ENCODE data around the gene CARD8.

CARD8 gene

DNA sequence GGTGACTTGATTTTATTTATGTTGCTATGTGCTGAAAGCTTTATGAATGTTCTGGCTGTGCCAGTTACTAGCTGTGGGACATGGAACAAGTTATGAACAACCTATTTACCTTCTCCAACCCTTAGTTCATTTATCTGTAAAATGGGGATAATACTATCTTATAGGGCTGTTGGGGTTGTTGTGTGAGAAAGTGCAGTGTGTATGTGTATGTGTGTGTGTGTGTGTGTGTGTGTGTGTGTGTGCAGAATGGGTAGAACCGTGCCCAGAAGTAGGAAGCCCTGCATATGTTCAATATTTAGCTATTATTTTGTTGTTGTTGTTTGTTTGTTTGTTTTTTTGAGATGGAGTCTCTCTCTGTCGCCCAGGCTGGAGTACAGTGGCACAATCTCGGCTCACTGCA lies 64.8 kb downstream of the CARD8 start:
- peaks cover 3% of the 10 kb centered on the region for H3K9me3 ChIP-seq (ENCODE audit: severe bottlenecking)
- no peak overlapping the region for H3K27ac ChIP-seq
- peaks cover 17% of the 10 kb centered on the region for H3K36me3 ChIP-seq
- H3K27me3 ChIP-seq (ENCODE audit: insufficient read depth, low read depth, severe bottlenecking): no peaks in the 10 kb centered on the region
- H3K4me3 ChIP-seq (ENCODE audit: low read depth, low read length): no peak overlapping the region
- TF ChIP-seq, protein P1, sequence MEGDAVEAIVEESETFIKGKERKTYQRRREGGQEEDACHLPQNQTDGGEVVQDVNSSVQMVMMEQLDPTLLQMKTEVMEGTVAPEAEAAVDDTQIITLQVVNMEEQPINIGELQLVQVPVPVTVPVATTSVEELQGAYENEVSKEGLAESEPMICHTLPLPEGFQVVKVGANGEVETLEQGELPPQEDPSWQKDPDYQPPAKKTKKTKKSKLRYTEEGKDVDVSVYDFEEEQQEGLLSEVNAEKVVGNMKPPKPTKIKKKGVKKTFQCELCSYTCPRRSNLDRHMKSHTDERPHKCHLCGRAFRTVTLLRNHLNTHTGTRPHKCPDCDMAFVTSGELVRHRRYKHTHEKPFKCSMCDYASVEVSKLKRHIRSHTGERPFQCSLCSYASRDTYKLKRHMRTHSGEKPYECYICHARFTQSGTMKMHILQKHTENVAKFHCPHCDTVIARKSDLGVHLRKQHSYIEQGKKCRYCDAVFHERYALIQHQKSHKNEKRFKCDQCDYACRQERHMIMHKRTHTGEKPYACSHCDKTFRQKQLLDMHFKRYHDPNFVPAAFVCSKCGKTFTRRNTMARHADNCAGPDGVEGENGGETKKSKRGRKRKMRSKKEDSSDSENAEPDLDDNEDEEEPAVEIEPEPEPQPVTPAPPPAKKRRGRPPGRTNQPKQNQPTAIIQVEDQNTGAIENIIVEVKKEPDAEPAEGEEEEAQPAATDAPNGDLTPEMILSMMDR (IDR thresholded peaks at IDR 0.05; ENCODE audit: low read depth, low read length): no peak
- no peak for DNase-seq

DNA sequence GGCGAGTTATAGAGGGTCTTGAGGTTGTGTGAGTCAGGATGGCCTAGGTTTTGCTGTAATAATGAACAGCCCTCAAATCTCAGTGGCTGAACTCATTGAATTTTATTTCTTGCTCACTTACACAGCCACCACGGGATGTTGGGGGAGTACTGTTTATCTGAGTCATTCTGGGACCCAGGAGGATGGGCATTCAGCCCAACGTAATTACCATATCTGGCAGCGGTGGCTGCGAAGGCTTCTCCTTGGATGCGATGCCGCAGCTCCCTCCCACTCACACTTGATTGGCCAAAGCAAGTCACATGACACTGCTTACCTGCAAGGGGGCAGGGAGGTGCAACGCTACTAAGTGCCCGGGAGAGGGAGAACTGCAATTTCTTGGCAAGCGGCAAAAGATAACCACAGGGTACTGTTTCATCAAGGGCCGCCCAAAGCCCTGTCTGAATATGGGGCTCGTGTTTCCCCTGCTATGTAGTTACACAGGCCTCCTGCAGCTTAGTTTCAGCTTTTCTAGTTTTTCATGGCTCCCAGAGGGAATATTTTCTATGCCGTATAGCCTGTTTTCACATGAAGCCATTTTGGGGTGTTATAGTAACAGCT lies 65.3 kb downstream of the CARD8 start:
- Histone ChIP-seq H3K9me3 (ENCODE audit: severe bottlenecking) (peaks cover 3% of the 10 kb centered on the region), H3K4me3 (ENCODE audit: low read depth, low read length) (no peak overlapping the region), H3K36me3 (peaks cover 17% of the 10 kb centered on the region), H3K27me3 (ENCODE audit: insufficient read depth, low read depth, severe bottlenecking) (no peaks in the 10 kb centered on the region), H3K27ac (no peak overlapping the region)
- TF ChIP-seq, protein P1 (IDR thresholded peaks at IDR 0.05; ENCODE audit: low read depth, low read length): no peak
- no peak for DNase-seq

DNA sequence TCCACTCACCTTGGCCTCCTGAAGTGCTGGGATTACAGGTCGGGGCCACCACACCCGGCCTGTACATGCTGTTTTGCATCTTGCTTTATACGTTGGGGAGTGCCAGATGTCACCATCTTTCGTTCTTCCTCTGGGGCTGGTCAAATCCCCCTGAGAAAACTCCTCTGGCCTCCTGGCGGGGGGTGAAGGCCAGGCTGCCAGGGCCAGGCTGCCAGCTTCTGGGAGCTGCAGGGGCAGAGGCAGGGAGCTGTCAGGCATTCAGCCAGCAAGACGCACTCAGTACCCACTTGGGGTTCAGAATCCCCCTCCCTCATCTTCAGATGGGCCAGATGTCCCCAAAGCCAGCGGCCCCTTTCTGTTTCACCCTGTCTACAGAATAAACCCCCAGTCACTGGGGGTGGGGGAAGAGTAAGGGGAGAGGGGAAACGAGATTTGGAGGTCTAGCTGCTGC lies 69.1 kb downstream of the CARD8 start:
- H3K27ac ChIP-seq: peak overlapping the region; percentile 62
- DNase-seq: peak; percentile 74
- H3K4me3 ChIP-seq (ENCODE audit: low read depth, low read length): no peak overlapping the region
- H3K27me3 ChIP-seq (ENCODE audit: insufficient read depth, low read depth, severe bottlenecking): no peaks in the 10 kb centered on the region
- peaks cover 22% of the 10 kb centered on the region for H3K36me3 ChIP-seq
- TF ChIP-seq, protein P1 (IDR thresholded peaks at IDR 0.05; ENCODE audit: low read depth, low read length): no peak
- peaks cover 3% of the 10 kb centered on the region for H3K9me3 ChIP-seq (ENCODE audit: severe bottlenecking)

DNA sequence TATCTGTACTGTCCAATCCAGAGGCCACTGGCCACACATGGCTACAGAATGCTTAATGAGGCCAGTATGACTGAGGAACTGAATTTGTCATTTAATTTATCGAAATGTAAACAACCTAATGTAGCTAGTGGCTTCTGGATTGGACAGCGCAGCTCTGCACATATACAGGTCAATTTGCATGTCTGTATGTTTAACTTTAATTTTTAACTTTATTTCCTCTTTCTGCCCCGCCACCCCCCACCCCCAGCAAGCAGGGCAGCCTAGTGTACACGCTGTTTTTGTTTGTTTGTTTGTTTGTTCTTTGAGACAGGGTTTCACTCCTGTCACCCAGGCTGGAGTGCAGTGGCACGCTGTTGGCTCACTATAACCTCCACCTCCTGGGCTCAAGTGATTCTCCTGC lies 69.7 kb downstream of the CARD8 start:
- peaks cover 8% of the 10 kb centered on the region for H3K9me3 ChIP-seq (ENCODE audit: severe bottlenecking)
- no peak overlapping the region for H3K4me3 ChIP-seq (ENCODE audit: low read depth, low read length)
- H3K27me3 ChIP-seq (ENCODE audit: insufficient read depth, low read depth, severe bottlenecking): no peaks in the 10 kb centered on the region
- peak overlapping the region; percentile 62 for H3K27ac ChIP-seq
- DNase-seq: no peak
- TF ChIP-seq, protein P1 (IDR thresholded peaks at IDR 0.05; ENCODE audit: low read depth, low read length): no peak
- H3K36me3 ChIP-seq: peaks cover 25% of the 10 kb centered on the region

DNA sequence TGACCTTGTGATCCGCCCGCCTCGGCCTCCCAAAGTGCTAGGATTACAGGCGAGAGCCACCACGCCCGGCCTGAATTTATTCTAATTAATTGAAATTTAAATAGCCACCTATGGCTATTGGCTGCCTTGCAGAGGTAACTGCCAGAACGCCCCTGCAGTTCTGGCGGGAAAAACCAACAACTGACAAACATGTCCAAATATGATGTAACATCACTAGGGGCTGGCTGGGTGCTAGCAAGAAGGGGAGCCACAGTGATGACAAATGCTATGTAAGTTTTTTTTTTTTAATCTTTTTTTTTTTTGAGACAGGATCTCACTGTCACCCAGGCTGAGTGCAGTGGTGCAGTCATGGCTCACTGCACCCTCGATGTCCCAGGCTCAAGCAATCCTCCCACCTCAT lies 72.4 kb downstream of the CARD8 start:
- H3K9me3 ChIP-seq (ENCODE audit: severe bottlenecking): peaks cover 6% of the 10 kb centered on the region
- H3K27ac ChIP-seq: no peak overlapping the region
- H3K4me3 ChIP-seq (ENCODE audit: low read depth, low read length): no peak overlapping the region
- TF ChIP-seq, protein P1 (IDR thresholded peaks at IDR 0.05; ENCODE audit: low read depth, low read length): no peak
- no peaks in the 10 kb centered on the region for H3K27me3 ChIP-seq (ENCODE audit: insufficient read depth, low read depth, severe bottlenecking)
- H3K36me3 ChIP-seq: peaks cover 18% of the 10 kb centered on the region
- DNase-seq: no peak

DNA sequence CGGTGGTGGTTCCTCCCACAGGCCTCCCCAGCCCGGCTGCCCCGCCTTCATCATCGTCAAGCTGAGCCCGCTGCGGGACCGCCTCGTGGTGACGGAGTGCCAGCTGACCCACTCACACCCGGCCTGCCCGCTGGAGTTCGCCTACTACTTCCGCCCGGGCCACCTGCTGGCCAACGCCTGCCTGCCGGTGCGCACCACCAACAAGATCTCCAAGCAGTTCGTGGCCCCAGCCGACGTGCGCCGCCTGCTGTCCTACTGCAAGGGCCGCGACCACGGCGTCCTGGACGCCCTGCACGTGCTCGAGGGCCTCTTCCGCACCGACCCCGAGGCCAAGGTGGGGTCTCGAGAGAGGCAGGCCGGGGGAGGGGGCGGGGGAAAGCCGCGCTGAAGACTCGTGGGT lies 73.3 kb downstream of the CARD8 start:
- Histone ChIP-seq H3K36me3 (peaks cover 14% of the 10 kb centered on the region), H3K27ac (no peak overlapping the region), H3K9me3 (ENCODE audit: severe bottlenecking) (peaks cover 6% of the 10 kb centered on the region), H3K27me3 (ENCODE audit: insufficient read depth, low read depth, severe bottlenecking) (no peaks in the 10 kb centered on the region), H3K4me3 (ENCODE audit: low read depth, low read length) (no peak overlapping the region)
- TF ChIP-seq, protein P1 (IDR thresholded peaks at IDR 0.05; ENCODE audit: low read depth, low read length): no peak
- no peak for DNase-seq
